Transverse colon (tissue), 4 donors: ENCODE measurements around the gene THEMIS2. TPM values are rescaled to one million over a fixed set of nuclear protein-coding genes. Genes with fewer than 3 reads are reported as not detected.
"Not testable (repeated sequence)": the region's sequence is repeated elsewhere in the genome, so short reads cannot be mapped to it uniquely, and the experiment has no call there.

Experiments
- DNase-seq: peaks from one replicate; pipeline ENCODE4 v3.0.0-alpha.2; 2019
- H3K27ac ChIP-seq, 4 donors: fragments of 200-600 bp; sonication (generic); 2 replicates each; pipeline ENCODE4 v1.5.1; 2016 to 2018; ENCODE audit warnings: inconsistent platforms in 4 of 4
- H3K27me3 ChIP-seq: fragments of 200-600 bp; sonication (generic); 2 replicates; pipeline ENCODE4 v1.5.1; 2017; ENCODE audit warnings: inconsistent platforms
- H3K36me3 ChIP-seq, 4 donors: fragments of 200-600 bp; sonication (generic); 2 replicates each; pipeline ENCODE4 v1.5.1; 2017 to 2019; ENCODE audit warnings: inconsistent platforms in 4 of 4
- H3K4me1 ChIP-seq, 4 donors: fragments of 200-600 bp; sonication (generic); 2 replicates each; pipeline ENCODE4 v1.5.1; 2017 to 2020; ENCODE audit warnings: inconsistent platforms in 4 of 4
- H3K4me3 ChIP-seq, 4 donors: fragments of 200-600 bp; sonication (generic); 1 replicate in 1 of 4; 2 replicates in 3 of 4; pipeline versions ENCODE4 v1.5.1 to v1.6.1; 2017 to 2019; ENCODE audit warnings: inconsistent platforms in 4 of 4
- H3K9me3 ChIP-seq, 2 donors: fragments of 200-600 bp; sonication (generic); 2 replicates each; pipeline ENCODE4 v1.5.1; 2017 to 2019; ENCODE audit warnings: inconsistent platforms in 2 of 2
- EP300 ChIP-seq: sonication (generic); formaldehyde crosslinking; IDR thresholded peaks from one replicate; pipeline ENCODE4 v1.6.1; 2017; ENCODE audit warnings: antibody characterized with exemption, low read depth
- POLR2A ChIP-seq: fragments of 450-650 bp; IDR thresholded peaks from one replicate; pipeline ENCODE4 v1.6.1; 2016; ENCODE audit warnings: antibody characterized with exemption, mild to moderate bottlenecking, moderate library complexity
- POLR2AphosphoS5 ChIP-seq, 3 donors: sonication (generic); formaldehyde crosslinking; IDR thresholded peaks; one replicate each; pipeline ENCODE4 v1.6.1; 2016; ENCODE audit warnings: antibody characterized with exemption in 3 of 3
- WGBS, 2 donors: methylation state at CpG; one replicate each; pipeline ENCODE4 v1.1.5; 2018; ENCODE audit warnings: low coverage in 1 of 2; 5-methylcytosine and 5-hydroxymethylcytosine counted together
- in situ Hi-C, 4 donors: fragments of 200-750 bp; cut with MboI; loops; one replicate each; pipeline versions ENCODE4 v1.15.0 to v1.15.1; 2017; ENCODE audit warnings: low sequenced_read_pairs in 3 of 4, low pct_ligation_motif_present in 1 of 4, low pct_unique_long_range_greater_than_20kb in 1 of 4
- intact Hi-C: fragments of 100-400 bp; cut with DNase I; formaldehyde crosslinking; loops from one replicate; pipeline ENCODE4 v1.15.1; 2023; ENCODE audit warnings: low total_unique reads
- total RNA-seq, 4 donors: library from RNA; depleted of rRNA; stranded (reverse); fragments of >200 nt; gene quantifications; one replicate each; pipeline ENCODE4 v1.1.0, GENCODE V29; 2016
- TF ChIP-seq, protein P1 (sequence below), 5 experiments: fragments of 200-600 bp in 3 of 5; fragments of 450-650 bp in 2 of 5; sonication (generic) in 3 of 5; IDR thresholded peaks; 1 replicate in 2 of 5; 2 replicates in 3 of 5; pipeline ENCODE4 v1.5.1; 2016 to 2017; ENCODE audit warnings: antibody characterized with exemption in 5 of 5, inconsistent platforms in 3 of 5, mild to moderate bottlenecking in 2 of 5, moderate library complexity in 1 of 5

THEMIS2 gene
- total RNA-seq, 4 donors from 2014 or later: 1.00 to 27.9 (median 18.6) TPM

GRCh38 chr1:27869719-27870085, 2.6 kb upstream of the THEMIS2 start:
- Histone ChIP-seq H3K4me3 (no peak overlapping the region), H3K27me3 (no peaks in the 10 kb centered on the region), H3K36me3 (no peaks in the 10 kb centered on the region), H3K4me1 (peaks cover 0 to 10% (median 9%) of the 10 kb centered on the region in 4 donors), H3K9me3 (no peaks in the 10 kb centered on the region), H3K27ac (peak overlapping the region; percentile 51 to 68 (median 64))
- in situ Hi-C loops (loop anchor here in 3 of 4 donors (10.0 to 25.0 kb wide), 3 partner anchors 105 to 343 kb away; no protein-coding TSS in a partner anchor), intact Hi-C loops (no loop called here)
- TF ChIP-seq EP300: no peak
- TF ChIP-seq, protein P1, sequence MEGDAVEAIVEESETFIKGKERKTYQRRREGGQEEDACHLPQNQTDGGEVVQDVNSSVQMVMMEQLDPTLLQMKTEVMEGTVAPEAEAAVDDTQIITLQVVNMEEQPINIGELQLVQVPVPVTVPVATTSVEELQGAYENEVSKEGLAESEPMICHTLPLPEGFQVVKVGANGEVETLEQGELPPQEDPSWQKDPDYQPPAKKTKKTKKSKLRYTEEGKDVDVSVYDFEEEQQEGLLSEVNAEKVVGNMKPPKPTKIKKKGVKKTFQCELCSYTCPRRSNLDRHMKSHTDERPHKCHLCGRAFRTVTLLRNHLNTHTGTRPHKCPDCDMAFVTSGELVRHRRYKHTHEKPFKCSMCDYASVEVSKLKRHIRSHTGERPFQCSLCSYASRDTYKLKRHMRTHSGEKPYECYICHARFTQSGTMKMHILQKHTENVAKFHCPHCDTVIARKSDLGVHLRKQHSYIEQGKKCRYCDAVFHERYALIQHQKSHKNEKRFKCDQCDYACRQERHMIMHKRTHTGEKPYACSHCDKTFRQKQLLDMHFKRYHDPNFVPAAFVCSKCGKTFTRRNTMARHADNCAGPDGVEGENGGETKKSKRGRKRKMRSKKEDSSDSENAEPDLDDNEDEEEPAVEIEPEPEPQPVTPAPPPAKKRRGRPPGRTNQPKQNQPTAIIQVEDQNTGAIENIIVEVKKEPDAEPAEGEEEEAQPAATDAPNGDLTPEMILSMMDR (IDR thresholded peaks at IDR 0.05): no peak
- no peak for TF ChIP-seq POLR2A
- no peak for TF ChIP-seq POLR2AphosphoS5 (IDR thresholded peaks at IDR 0.05)
- no peak for DNase-seq
- WGBS, 2 donors: 73% methylated on average over 1 of the region's 1 CpG; no CpG with 5 or more reads in 1 of the 2 donors

DNA sequence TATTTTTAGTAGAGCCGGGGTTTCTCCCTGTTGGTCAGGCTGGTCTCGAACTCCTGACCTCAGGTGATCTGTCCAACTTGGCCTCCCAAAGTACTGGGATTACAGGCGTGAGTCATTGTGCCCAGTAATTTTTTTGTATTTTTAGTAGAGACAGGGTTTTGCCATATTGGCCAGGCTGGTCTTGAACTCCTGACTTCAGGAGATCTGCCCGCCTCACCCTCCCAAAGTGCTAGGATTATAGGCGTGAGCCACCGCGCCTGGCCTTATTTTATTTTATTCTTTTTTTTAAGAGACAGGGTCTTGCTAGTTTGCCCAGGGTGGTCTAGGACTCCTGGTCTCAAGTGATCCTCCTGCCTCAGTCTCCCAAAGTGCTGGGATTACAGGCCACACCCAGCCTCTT, 1.3 kb upstream of the THEMIS2 start:
- H3K27me3 ChIP-seq, H3K27ac ChIP-seq, H3K4me3 ChIP-seq, intact Hi-C loops, H3K9me3 ChIP-seq, H3K36me3 ChIP-seq, DNase-seq: not testable (repeated sequence)
- WGBS, 2 donors: 78 to 89% methylated on average over 5 to 7 of the region's 7 CpGs
- H3K4me1 ChIP-seq: peaks cover 0 to 13% (median 10%) of the 10 kb centered on the region in 4 donors
- in situ Hi-C loops: loop anchor here in 2 of 4 donors (25.0 kb wide), 2 partner anchors 116 to 341 kb away; no protein-coding TSS in a partner anchor

GRCh38 chr1:27872802-27873551, 633 bp downstream of the THEMIS2 start:
- intact Hi-C loops (no loop called here), in situ Hi-C loops (loop anchor here in 2 of 4 donors (25.0 kb wide), 2 partner anchors 114 to 339 kb away; no protein-coding TSS in a partner anchor)
- Histone ChIP-seq H3K4me1 (peaks cover 0 to 13% (median 10%) of the 10 kb centered on the region in 4 donors), H3K9me3 (no peaks in the 10 kb centered on the region), H3K27ac (peak overlapping the region; percentile 70 to 85 (median 78)), H3K4me3 (peak overlapping the region; percentile 43 to 85 (median 66)), H3K27me3 (no peaks in the 10 kb centered on the region), H3K36me3 (no peaks in the 10 kb centered on the region)
- TF ChIP-seq EP300: no peak
- no peak for TF ChIP-seq POLR2A
- no peak for TF ChIP-seq POLR2AphosphoS5 (IDR thresholded peaks at IDR 0.05)
- TF ChIP-seq, protein P1 (IDR thresholded peaks at IDR 0.05): no peak
- 11 to 23% methylated on average over 6 to 38 of the region's 38 CpGs for WGBS, 2 donors
- no peak for DNase-seq

GRCh38 chr1:27873671-27874384, 1.5 kb downstream of the THEMIS2 start:
- peak overlapping the region in 3 of 4 donors; percentile 43 to 68 (median 64) for H3K4me3 ChIP-seq
- no peaks in the 10 kb centered on the region for H3K27me3 ChIP-seq
- in situ Hi-C loops: loop anchor here in 2 of 4 donors (25.0 kb wide), 2 partner anchors 113 to 338 kb away; no protein-coding TSS in a partner anchor
- no peaks in the 10 kb centered on the region for H3K9me3 ChIP-seq
- intact Hi-C loops: no loop called here
- TF ChIP-seq, protein P1 (IDR thresholded peaks at IDR 0.05): no peak
- peak; percentile 6 for TF ChIP-seq POLR2A
- peak overlapping the region; percentile 70 to 85 (median 78) for H3K27ac ChIP-seq
- H3K36me3 ChIP-seq: no peaks in the 10 kb centered on the region
- 73 to 83% methylated on average over 3 to 16 of the region's 16 CpGs for WGBS, 2 donors
- DNase-seq: peak; percentile 47
- peaks cover 0 to 10% (median 9%) of the 10 kb centered on the region in 4 donors for H3K4me1 ChIP-seq
